HG02885 (cell line): ENCODE data around the gene HIPK2.

Source experiments
- ATAC-seq: cut with Tn5 transposase; IDR thresholded peaks from one replicate; pipeline ENCODE4 v1.9.1; 2021; ENCODE audit warnings: mild to moderate bottlenecking; ENCODE audit not compliant: unreplicated experiment, poor library complexity

The HIPK2 gene

DNA sequence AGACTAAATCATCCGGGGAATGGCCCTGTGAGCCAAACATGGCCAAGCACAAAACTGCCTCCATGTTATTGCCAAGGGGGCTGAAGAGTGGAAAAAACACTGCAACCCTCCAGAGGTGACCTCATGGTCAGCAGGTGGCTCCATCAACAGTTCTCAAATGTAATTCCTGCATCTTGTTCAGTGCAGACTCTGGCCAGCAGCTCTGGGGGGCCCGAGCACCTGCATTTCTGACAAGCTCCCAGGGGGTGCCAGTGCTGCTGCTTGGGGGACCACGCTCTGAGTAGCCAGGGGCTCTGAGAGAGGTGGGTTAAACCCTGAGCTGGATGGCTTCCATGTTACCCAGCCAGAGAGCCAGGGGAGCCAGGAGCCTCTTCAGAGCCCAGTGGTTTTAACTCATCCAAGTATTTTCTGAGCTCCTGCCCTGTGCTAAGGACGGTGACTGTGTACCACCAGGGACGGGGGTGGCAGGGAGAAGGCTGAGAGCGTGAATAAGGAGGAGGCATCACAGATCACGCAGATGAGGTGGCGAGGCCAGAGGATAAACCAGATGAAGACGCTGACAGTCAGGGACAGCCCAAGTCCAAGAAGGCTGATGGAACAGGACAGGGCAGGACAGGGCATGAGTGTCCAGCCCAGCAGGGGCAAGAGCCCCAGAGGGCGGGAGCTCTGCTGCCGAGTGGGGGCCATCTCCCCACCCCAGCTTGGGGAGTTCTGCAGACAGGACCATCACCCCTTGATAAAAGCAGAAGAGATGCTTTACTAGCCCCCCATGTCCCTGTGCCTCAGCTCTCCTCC lies 201.4 kb downstream of the HIPK2 start:
- ATAC-seq, result no peak

DNA sequence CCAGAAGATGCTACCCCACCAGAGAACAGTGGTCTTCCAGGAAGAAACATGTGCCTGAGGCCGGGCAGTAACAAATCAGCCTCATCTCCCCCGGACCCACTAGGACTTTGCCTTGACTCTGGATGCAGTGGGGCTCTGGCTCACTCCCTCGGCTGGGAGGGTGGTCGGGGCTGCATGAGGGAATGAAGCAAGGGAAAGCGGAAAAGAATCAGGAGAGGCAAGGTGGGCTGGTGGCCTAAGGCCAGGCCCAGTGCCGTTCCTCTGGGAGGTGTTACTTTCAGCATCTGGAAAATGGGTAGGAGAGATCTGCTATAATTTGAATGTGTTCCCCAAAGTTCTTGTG lies 202.5 kb downstream of the HIPK2 start:
- no peak for ATAC-seq

DNA sequence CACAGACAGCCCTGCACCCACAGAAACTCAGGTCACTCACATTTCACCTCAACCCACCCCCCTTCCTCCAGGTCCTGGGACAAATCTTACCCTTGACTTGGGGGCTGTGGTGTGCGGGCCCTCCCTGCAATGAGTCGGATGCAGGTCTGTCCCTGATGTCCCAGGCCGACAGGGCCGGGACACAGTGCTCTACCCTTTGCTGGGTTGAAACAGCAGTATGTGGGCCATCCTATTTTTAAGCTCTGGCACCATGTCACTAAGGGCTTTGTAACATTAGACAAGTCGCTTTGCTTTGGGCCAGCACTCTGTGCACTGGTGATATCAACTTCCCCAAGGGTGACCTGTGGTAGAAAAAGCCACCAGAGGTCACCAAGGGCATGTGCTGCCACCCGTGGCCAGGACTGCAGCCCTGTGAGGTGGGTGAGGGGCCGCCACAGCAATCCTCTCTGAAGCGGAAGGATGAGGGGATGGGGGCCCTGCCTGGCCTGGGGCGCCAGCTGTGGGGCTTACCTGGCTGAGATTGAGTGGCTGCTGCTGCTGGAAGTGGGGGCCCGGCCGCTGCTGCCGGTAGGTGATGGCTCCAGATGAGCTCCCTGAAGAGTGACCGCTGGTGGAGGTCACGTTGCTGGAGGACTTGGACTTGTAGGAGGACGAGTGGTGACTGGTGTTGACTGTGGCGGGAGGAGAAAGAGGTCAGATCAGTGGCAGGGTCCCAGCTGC lies 203.0 kb downstream of the HIPK2 start:
- no peak for ATAC-seq

DNA sequence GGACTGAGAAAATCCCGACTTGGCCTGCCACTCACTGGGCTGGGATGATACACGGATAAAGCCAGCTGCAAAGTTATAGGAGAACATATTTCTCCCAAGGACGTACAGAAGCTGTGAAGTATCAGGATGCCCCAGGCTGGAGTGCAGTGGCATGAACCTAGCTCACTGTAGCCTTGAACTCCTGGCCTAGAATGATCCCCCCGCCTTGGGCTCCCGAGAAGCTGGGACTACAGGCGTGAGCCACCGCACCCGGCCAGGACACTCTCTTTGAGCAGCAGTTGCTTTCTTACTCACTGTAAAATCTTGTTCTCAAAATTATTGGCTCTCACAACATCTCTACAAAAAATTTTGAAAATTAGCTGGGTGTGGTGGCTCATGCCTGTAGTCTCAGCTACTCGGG lies 203.9 kb downstream of the HIPK2 start:
- ATAC-seq, result no peak

DNA sequence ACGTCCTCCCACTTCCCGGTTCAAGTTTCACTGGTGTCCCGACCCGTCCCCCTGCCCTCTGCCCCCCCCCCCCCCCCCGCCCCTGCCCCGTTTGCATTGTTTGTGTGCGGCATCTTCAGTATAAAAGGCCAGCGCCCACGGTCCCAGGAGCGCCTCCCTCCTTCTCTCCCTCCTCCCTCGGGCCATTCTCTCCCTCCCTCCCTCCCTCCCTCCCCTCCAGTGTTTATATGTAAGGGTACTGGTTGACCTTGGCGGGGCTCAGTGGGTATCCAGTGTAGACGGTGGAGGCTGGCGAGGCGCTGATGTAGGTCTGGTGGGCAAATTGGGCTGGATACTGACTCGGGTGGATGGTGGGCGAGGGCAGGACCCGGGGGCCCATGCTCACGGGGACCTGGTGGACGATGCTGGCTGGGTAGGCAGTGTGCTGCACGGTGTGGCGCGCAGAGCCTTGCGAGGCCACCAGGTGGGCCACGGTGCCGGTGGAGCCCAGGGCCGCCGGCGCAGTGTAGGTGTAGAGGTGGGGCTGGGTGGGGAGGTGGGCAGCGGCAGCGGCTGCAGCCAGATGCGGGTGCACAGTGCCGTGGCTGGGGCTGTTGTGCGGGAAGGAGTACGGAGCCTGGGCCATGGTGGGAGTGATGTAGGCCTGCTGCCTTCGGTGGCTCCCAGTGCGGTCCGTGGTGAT lies 205.0 kb downstream of the HIPK2 start:
- no peak for ATAC-seq

DNA sequence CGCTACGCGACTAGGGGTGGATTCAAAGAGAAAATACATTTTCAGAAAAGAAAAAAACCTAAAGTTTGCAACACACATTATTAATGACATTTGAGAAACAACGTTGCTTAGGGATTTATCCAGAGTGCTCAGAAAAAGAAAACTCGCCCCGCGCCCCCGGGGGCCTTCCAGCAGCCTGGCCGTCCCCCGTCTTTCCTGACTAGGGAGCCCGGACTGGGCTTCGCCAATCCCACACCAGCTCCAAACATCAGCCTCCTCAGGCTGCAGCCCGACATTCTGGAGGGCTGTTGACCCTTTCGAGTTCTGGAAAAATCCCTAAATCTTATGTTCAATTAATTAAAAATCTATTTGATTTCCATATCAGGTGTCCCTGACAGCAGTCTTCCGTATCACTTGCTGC lies 205.7 kb downstream of the HIPK2 start:
- no peak for ATAC-seq

DNA sequence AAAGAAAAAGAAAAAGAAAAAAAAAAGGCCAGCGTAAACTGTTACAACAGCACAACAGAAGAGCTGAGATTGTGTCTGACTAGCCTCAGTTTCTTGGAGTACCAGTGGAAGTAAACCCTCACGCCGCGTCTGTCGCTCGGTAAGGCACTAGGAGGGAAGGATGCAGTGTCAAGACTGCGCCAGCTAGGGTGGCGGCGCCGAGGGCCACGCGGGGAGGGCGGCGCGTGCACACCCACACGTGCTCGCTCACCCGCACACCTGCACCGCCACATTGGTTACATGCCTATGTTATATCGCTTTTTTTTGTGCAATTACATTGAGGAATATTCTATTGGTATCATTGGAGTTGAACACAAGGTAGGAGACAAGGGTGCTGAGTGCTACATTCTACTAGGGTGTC lies 206.1 kb downstream of the HIPK2 start:
- no peak for ATAC-seq

DNA sequence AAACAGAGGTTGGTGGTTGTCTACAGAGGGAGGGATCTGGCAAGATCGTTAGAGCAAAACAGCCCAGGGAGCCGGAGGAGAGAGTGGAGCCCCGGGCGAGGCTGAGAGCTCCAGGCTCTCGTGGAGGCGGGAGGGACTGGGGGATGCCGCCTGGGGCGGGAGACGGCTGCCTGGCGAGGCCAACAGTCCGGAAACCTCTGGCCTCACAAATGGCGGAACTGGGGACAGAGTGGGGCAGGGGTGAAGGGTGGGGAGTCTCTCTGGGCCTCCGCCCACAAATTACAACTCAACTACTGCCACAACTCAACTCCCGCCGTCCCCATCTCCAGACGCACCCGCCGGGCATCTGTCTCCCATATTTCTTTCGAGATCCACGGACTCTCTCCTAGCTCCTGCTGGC lies 206.6 kb downstream of the HIPK2 start:
- no peak for ATAC-seq

DNA sequence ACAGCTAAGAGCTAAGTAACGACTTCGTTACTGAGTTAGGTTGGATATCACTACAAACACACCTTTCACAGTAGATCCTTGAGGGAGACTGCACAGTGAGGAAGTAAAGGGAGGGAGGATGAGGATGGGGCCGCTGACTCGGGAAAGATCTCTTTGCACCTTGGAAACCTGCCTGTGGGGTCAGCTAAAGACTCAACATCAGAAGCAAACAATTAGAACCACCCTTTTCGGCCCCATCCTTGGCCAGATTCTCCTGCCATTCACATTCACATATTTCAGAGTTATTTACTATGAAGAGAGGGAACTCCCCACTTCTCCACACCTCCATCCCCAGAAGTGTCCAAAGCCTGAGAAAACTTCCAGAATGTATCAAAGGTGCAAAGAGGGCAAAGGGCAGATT lies 207.2 kb downstream of the HIPK2 start:
- no peak for ATAC-seq

DNA sequence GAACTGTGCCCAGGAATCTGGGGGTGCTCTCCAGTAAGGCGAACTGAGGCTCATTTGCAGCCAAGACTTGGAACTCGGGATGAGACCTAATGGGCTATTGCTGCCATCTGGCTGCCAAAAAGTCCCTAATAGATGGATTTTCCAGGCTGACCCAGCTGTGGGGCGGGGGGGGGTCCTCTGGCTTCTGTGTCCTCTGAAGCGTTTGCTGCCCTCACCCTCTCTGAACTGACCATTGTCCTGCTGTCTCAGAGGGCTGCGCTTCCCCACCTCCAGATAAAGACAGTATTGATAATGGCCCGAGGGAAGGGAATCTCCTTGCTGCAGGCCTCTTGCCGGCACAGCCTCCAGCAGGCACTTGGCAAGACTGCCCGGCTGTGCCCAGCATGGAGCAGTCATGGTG lies 207.7 kb downstream of the HIPK2 start:
- no peak for ATAC-seq

DNA sequence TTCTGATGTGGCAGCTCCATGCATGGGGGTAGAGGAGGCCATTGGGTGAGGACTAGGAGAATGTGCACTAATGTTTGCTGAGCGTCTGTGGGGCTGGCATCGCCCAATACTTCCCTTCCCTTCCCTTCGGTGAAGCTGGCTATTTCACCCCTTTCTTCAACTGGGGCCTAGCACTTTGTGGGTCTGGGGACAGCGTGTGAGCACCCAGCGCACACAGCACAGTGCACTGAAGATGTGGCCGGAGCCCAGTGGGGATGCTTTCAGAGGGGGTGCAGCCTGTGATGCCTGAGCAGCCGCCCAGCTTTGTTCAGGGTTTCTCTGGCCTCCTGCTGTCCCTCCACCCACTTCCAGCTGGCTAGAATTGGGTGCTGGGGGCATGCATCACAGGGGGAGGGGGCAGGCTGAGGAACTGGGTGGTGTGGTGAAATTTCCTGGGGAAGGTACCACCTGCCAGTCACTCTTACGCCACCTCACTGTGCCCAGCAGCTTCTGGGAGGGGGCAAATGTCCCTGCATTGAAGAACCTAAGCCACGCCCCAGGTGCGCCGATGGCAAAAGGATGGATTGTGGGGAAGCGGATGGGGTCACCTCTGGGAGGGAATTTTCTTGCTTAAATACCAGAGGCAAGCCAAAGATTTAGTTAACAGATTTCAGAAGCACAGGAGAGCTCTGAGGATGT lies 208.8 kb downstream of the HIPK2 start:
- ATAC-seq, result no peak

DNA sequence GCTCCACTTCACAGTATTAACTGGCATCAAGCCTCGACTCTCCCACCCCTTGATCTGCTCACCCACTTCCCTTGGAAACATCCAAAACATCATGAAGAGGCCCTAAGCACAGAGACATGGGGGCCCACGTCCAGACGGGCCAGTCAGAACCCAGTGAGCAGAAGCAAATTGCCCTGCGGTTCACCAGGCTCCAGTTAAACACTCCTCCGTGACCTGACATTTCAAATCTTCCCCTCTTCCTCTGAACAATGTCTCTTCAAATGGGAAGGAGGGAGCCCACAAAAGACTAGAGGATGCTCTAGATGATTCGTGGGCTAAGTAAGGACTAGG lies 209.5 kb downstream of the HIPK2 start:
- no peak for ATAC-seq

DNA sequence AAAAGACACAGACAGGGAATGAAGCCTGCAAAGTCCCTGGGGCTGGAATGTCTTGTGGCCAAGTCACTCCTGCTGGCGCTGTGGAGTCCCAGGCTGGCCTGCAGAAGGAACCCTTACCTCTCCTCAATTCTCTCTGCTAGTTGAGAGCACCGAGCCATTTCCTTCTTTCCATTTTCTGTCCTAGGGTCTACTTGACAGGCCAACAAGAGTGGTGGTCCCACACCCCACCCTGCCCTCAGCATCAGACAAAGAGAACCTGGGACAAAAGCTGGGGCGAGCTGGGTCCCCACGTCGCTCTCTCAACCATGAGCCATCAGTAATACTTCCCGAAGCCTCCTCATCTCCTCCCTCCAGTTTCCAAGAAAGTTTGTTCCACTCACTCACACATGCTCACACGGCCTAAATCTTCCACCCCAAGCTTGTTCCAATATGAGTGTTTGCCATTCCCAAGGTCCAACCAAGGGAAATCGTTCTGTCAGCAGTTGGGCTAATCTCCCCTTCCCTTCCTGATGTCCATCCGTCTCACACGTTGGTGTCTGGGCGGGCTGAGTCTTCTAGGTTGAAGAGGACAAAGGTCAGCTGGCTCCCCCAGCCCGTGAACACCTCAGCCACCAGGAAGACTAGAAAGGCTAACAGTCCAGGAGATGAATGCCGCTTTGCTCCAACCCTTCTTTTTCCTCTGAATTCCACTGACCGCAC lies 210.0 kb downstream of the HIPK2 start:
- ATAC-seq, result no peak

DNA sequence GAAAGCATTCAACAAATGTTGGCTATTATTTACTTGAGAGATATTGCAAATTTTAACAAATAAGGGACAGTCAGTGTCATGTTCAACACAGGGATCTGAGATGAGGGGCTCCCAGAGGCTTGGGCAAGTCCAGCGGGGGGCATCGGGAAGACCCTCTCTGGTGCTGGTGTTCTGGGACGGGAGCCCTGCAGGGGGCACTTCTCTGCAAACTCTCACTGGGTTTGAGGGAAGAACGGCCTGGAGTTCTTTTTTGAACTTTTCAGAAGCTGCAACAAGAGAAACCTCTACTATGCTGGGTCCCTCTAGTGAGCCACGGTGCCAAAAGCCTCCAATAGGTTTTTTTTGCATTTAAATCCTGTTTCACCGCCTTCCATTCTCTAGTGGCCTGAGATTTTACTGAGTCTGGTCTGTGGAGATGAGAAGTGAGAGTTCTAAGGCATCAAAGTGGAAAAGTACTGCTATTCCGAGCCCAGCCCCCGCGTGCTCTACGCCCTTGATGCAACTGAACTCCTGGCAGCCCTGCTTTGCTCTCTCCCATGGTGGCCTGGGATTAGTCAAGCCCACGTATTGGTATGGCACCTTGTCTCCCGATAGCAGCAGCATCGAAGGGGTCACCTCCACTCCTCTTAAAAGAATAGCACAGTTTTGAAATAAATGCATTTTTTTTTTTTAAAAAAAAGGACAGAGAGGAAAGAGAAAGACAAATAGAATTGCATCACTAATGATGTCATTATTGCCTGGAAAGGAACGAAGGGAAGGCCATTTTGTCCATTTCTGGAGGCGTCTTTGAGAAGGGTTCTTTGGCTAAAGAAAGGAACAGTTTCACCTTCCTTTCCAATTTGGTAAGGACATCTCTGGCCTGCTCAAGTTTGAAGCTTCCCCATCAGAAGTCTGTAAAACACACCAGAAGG lies 210.8 kb downstream of the HIPK2 start:
- ATAC-seq, result no peak

DNA sequence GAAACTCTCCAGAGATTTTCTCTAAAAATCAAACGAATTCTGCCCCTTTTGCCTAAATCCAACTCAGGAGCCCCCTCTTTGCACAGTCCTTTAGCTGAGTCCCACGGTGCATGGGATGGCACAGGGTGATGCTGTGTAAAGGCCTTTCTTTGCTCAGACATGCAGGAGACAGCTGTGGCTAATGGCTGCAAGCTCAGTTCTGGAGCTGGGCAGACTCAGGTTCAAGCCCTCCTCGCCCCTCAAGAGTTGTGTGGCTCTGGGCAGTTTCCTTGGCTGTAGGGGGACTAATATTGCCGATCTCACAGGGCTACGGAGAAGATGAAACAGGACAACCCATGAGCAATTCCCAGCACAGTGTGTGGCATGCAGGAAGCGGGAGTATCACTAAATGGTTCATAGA lies 211.7 kb downstream of the HIPK2 start:
- no peak for ATAC-seq

DNA sequence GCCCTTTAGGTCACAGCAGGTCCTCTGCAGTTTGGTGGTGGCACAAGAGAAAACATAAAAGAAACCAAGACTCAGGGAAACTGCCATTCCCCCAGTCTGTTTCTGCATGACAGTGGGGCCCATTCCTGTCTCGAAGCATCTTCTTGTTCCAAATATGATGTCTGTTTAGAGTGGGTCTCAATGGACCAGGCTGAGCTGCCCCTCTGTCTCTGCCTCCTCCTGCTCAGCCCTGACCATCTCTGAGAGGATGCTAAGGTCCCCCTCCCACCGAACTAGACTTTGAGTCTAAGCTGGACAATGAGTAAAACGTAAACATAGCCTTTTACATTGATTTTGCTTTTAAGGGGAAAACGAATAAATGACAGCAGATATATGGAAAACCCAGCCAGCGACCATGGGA lies 213.9 kb downstream of the HIPK2 start:
- no peak for ATAC-seq

DNA sequence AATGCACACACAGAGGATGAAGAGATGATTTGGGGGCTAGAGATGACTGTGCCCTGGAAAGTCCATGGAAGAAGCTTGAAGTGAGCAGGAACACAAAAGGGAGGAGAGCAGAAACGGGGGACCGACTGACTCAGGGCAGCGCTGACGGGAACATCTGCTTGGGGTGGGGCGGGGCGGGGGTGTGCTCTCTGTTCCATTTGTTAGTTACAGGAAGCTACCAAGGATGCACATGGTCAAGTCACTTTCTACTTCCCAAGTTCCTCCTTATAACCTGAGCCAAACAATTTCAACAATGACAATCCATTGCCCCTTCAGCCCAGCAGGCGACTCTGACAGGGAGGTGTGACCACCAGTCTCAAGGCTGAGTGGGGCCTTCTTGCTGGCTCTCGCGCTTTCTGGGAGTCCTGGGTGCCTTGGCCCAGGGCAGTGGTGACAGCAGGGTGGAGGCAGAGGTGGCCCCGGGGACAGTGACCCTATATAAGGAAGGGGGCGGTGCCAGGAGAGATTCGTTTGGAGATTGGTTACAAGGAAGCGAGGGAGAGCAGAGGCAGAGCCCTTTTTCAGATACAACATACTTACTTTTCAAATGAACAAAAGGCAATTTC lies 214.7 kb downstream of the HIPK2 start:
- no peak for ATAC-seq

DNA sequence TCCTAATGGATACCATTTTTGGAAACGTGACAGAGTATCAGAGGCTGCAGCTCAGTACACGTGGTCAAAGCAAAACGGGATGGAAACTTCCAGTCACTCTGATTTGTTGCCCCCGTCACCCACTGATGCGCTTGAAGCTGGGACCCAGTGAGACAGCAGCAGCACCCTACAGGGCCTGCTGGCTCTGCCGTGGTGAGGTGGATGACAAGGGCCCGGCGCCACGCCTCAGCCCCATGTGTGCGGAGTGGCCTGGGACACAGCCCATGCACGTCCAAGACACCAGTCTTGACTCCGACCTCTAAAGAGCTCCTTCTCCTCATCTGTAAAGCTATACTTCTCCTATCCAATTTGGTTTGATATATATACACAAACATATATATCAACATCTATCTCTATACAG lies 215.3 kb downstream of the HIPK2 start:
- ATAC-seq, result no peak

DNA sequence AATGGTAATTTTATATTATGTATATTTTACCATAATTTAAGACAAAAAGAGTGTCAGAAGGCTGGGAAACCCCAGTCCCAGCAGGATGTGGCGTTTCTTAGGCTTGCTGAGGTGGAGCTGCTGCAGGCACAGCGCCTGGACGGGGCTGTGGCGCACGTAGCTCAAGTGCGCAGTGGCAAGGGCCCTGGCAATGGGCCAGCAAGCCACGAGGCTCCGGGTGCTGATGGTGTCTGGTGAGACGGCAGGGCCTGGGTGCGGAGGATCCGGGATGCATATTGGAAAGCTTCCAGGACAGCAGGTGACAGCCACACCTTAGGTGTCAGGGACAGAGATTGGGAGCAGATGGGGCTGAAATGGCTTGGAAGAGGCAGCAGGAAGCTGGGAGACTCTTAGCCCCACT lies 217.1 kb downstream of the HIPK2 start:
- ATAC-seq, result no peak
